Heart left ventricle (tissue), 16 donors: ENCODE measurements around the gene PAGR1. TPM values are rescaled to one million over a fixed set of nuclear protein-coding genes. Genes with fewer than 3 reads are reported as not detected.

Source experiments
- ATAC-seq, 4 donors: fragments of 200-7000 bp; cut with Tn5 transposase; one replicate each; pipeline ENCODE4 v1.9.1; 2020 to 2022; ENCODE audit warnings: moderate library complexity in 4 of 4, mild to moderate bottlenecking in 3 of 4, moderate number of reproducible peaks in 1 of 4
- DNase-seq, 5 donors: peaks; one replicate each; pipeline ENCODE4 v3.0.0-alpha.2; 2020
- H3K27ac ChIP-seq, 12 donors: fragments of 200-600 bp; sonication (generic) in 4 of 12; one replicate each; pipeline versions ENCODE4 v1.5.0 to v1.8.0; 2016 to 2022; ENCODE audit warnings: mild to moderate bottlenecking in 2 of 12
- H3K27me3 ChIP-seq, 9 donors: fragments of 200-600 bp; sonication (generic) in 2 of 9; one replicate each; pipeline versions ENCODE4 v1.5.1 to v1.8.0; 2016 to 2022; ENCODE audit warnings: mild to moderate bottlenecking in 3 of 9
- H3K36me3 ChIP-seq, 9 donors: fragments of 200-600 bp; sonication (generic) in 2 of 9; one replicate each; pipeline versions ENCODE4 v1.5.0 to v1.8.0; 2018 to 2022; ENCODE audit warnings: mild to moderate bottlenecking in 2 of 9
- H3K4me1 ChIP-seq, 12 donors: fragments of 200-600 bp; sonication (generic) in 4 of 12; one replicate each; pipeline versions ENCODE4 v1.5.0 to v1.8.0; 2016 to 2022; ENCODE audit warnings: mild to moderate bottlenecking in 3 of 12
- H3K4me3 ChIP-seq, 12 donors: fragments of 200-600 bp; sonication (generic) in 4 of 12; one replicate each; pipeline versions ENCODE4 v1.5.0 to v1.8.0; 2017 to 2022; ENCODE audit warnings: mild to moderate bottlenecking in 9 of 12, moderate library complexity in 4 of 12
- H3K9me3 ChIP-seq, 12 donors: fragments of 200-600 bp; sonication (generic) in 4 of 12; one replicate each; pipeline versions ENCODE4 v1.5.0 to v1.8.0; 2016 to 2022; ENCODE audit warnings: mild to moderate bottlenecking in 1 of 12
- POLR2A ChIP-seq, 2 donors: fragments of 450-650 bp; IDR thresholded peaks; one replicate each; pipeline ENCODE4 v1.6.1; 2017; ENCODE audit warnings: antibody characterized with exemption in 2 of 2, mild to moderate bottlenecking in 2 of 2, moderate library complexity in 2 of 2
- WGBS, 4 donors: extraction: QIAGEN DNeasy Blood & Tissue Kit in 2 of 4; methylation state at CpG; one replicate each; pipeline versions ENCODE4 v1.1.5 to v1.1.7; 2013 to 2018; 5-methylcytosine and 5-hydroxymethylcytosine counted together
- intact Hi-C, 10 donors: fragments of 100-400 bp; cut with DNase I; formaldehyde crosslinking; loops; one replicate each; pipeline versions ENCODE4 v1.11.1 to v1.14.2; 2022
- polyA plus RNA-seq, 2 donors: library from polyadenylated mRNA; stranded (reverse); fragments of 200-250 nt; gene quantifications; one replicate each; pipeline ENCODE4 v1.2.3, GENCODE V29; 2013
- total RNA-seq, 9 donors: library from RNA; depleted of rRNA in 2 of 9; stranded (reverse); fragments of >200 nt in 2 of 9; fragmentation: NEBNext Ultra II Directional in 3 of 9; extraction: Animal tissue kit (Norgen Biotek cat#: 25700) in 3 of 9; gene quantifications; one replicate each; pipeline versions ENCODE4 v1.1.0 to v1.2.4, GENCODE V29; 2016 to 2023
- TF ChIP-seq, protein P1 (sequence below), 12 donors: fragments of 200-600 bp; sonication (generic) in 4 of 12; IDR thresholded peaks; one replicate each; pipeline versions ENCODE4 v1.5.0 to v1.8.0; 2018 to 2022; ENCODE audit warnings: antibody characterized with exemption in 12 of 12, mild to moderate bottlenecking in 5 of 12
- donor health status: ischemic (EF 13 %, LVEDD 7.1; RV severe dilation, severe dysfunction).
- donor health status: healthy with polysubstance abuse.
- donor health status: DM: no; HTN: yes; CAD: no.
- donor health status: DM: no; HTN: no; CAD: no.
- donor health status: ischemic (EF 25% LVEDD 6.9; RV normal size, moderate dysfunction).
- donor health status: ischemic (EF 25% LVEDD 5.7; RV mildly dilated, moderate dysfunction).
- donor health status: healthy.
- donor health status: DM: yes; HTN: yes; CAD: no.
- donor health status: ischemic (EF 35%, LVEDD 5.7; RV mildly dilated, moderate dysfunction).
- donor health status: nonischemic (EF 11% LVEDD 7.7; RV severe dilation, severe dysfunction).
- donor health status: DM: yes; HTN: yes; CAD: no.
- donor health status: PGD.
- donor health status: ischemic (EF 29% LVEDD 5.4; RV normal size, mild dysfunction).
- donor health status: nonischemic (EF 23%, LVEDD 6.1; RV moderate dilation, normal function).

Gene PAGR1
- total and polyA plus RNA-seq, 11 donors: 10.8 to 32.9 (median 12.7) TPM

DNA sequence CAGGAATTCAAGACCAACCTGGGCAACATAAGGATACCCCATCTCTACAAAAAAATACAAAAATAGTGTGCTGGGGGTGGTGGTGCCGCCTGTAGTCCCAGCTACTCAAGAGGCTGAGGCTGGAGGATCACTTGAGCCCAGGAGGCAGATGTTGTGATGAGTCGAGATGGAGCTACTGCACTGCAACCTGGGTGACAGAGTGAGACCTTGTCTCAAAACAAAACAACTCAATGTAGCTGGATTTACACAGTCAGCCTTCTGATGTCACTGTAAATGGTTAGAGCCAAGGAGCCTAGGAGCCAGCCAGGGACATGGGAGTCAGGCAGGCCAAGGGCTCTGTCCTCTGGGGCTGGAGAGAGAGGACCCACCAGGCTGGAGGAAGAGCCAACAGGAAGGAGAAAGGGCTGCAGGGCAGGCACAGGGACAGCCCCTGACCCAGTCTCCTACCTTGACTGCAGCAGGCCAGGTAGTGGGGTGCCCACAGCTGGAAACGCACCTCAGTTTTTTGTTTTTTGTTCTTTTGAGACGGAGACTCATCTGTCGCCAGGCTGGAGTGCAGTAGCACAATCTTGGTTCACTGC lies 38.7 kb downstream of the PAGR1 start:
- H3K27ac ChIP-seq: no peak overlapping the region
- peaks cover 0 to 7% (median 0%) of the 10 kb centered on the region in 12 donors for H3K4me1 ChIP-seq
- H3K27me3 ChIP-seq: no peaks in the 10 kb centered on the region
- DNase-seq (no peak), ATAC-seq (no peak)
- H3K36me3 ChIP-seq: peaks cover 0 to 19% (median 16%) of the 10 kb centered on the region in 9 donors
- no peaks in the 10 kb centered on the region for H3K9me3 ChIP-seq
- intact Hi-C loops: loop anchor here in 1 of 10 donors (10.0 kb wide), 1 partner anchor 60 kb away; no protein-coding TSS in a partner anchor
- 92 to 95% (median 93%) methylated on average over 5 of the region's 5 CpGs for WGBS, 4 donors
- no peak for TF ChIP-seq POLR2A (IDR thresholded peaks at IDR 0.05)
- TF ChIP-seq, protein P1, sequence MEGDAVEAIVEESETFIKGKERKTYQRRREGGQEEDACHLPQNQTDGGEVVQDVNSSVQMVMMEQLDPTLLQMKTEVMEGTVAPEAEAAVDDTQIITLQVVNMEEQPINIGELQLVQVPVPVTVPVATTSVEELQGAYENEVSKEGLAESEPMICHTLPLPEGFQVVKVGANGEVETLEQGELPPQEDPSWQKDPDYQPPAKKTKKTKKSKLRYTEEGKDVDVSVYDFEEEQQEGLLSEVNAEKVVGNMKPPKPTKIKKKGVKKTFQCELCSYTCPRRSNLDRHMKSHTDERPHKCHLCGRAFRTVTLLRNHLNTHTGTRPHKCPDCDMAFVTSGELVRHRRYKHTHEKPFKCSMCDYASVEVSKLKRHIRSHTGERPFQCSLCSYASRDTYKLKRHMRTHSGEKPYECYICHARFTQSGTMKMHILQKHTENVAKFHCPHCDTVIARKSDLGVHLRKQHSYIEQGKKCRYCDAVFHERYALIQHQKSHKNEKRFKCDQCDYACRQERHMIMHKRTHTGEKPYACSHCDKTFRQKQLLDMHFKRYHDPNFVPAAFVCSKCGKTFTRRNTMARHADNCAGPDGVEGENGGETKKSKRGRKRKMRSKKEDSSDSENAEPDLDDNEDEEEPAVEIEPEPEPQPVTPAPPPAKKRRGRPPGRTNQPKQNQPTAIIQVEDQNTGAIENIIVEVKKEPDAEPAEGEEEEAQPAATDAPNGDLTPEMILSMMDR (IDR thresholded peaks at IDR 0.05): no peak
- H3K4me3 ChIP-seq: no peak overlapping the region

DNA sequence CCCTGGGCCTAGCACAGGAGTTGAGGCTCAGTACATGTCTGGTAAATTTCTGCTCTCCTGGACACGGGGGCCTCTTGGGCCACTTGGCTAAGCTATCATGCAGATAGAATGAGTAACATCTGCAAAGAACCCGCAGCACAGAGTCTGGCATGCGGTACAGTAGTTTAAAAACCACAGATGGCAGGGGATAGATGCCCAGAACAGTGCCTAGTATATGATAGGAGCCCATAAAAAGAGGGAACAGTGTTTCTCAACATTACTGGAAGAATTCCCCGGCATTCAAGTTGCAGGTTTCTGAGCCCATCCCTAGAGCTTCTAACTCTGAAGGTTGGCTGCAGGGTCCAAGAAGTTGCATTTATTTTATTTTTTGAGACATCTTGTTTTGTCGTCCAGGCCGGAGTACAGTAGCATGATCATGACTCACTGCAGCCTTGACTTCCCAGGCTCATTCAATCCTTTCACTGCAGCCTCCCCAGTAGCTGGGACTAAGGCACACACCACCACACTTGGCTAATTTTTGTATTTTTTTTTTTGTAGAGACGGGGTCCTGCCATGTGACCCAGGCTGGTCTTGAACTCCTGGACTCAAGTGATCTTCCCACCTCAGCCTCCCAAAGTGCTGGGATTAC lies 41.3 kb downstream of the PAGR1 start:
- H3K4me3 ChIP-seq: no peak overlapping the region
- no peaks in the 10 kb centered on the region for H3K9me3 ChIP-seq
- TF ChIP-seq, protein P1 (IDR thresholded peaks at IDR 0.05): no peak
- no peak for TF ChIP-seq POLR2A (IDR thresholded peaks at IDR 0.05)
- ATAC-seq: no peak
- WGBS, 4 donors: 74 to 87% (median 80%) methylated on average over 6 to 7 of the region's 7 CpGs
- H3K27me3 ChIP-seq: no peaks in the 10 kb centered on the region
- peak overlapping the region in 1 of 12 donors; percentile 7 for H3K27ac ChIP-seq
- peaks cover 0 to 25% (median 15%) of the 10 kb centered on the region in 12 donors for H3K4me1 ChIP-seq
- H3K36me3 ChIP-seq: peaks cover 0 to 38% (median 29%) of the 10 kb centered on the region in 9 donors
- DNase-seq: no peak
- intact Hi-C loops: loop anchor here in 1 of 10 donors (10.0 kb wide), 1 partner anchor 58 kb away; no protein-coding TSS in a partner anchor

DNA sequence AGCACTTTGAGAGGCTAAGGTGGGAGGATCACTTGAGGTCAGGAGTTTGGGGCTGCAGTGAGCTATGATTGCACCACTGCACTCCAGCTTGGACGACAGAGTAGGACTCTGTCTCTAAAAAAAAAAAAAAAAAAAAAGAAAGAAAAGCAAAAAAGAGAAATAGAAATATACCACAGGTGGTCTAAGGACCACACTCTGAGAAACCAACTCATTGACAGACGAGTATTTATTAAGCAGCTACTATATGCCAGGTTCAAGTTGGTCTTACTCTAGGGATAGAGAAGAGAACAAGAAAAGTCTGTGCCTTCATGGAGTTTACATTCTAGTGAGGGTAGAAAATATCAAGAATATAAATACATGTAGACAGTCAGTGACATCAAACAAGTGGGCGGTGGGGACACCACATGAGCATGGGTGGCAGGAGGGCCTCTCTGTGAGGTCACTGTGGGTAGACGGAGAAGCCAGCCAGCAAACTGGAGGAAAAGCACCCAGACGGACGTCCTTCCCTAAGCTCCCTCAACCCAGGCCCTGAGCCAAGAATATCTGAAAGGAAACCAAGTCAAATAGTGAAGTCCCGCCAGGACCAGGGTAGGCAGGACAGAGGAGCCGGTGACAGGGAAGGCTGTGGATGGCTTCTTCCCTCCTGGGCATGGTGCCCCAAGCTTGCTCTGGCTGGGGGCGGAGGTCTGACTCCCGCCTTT lies 42.3 kb downstream of the PAGR1 start:
- H3K27me3 ChIP-seq: no peaks in the 10 kb centered on the region
- 68 to 82% (median 72%) methylated on average over 10 of the region's 10 CpGs for WGBS, 4 donors
- H3K4me1 ChIP-seq: peaks cover 0 to 26% (median 16%) of the 10 kb centered on the region in 12 donors
- H3K36me3 ChIP-seq: peaks cover 0 to 38% (median 29%) of the 10 kb centered on the region in 9 donors
- H3K9me3 ChIP-seq: no peaks in the 10 kb centered on the region
- intact Hi-C loops: loop anchor here in 1 of 10 donors (10.0 kb wide), 1 partner anchor 57 kb away; no protein-coding TSS in a partner anchor
- ATAC-seq (no peak), DNase-seq (no peak)
- no peak overlapping the region for H3K27ac ChIP-seq
- TF ChIP-seq, protein P1 (IDR thresholded peaks at IDR 0.05): no peak
- no peak for TF ChIP-seq POLR2A (IDR thresholded peaks at IDR 0.05)
- H3K4me3 ChIP-seq: no peak overlapping the region

DNA sequence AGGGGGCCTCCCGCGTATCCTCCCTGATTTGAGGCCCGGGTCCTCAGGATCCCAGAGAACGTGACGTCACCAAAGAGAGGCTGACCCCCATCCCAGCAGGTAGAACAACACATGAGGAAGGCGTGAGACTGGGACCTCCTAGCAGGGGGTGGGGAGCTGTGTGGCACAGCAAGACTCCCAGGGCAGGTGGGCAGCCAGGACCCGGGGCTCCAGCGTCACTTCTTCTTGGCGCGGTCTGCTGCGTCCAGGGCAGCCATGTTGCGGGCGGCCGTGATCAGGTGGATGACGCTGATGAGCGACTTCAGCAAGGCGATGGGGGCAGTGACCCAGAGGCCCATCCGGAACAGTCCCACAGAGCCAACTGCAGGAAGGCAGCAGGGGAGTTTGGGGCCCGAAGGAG lies 43.0 kb downstream of the PAGR1 start:
- TF ChIP-seq POLR2A (IDR thresholded peaks at IDR 0.05): no peak
- TF ChIP-seq, protein P1 (IDR thresholded peaks at IDR 0.05): no peak
- no peak for DNase-seq
- no peak overlapping the region for H3K4me3 ChIP-seq
- no peak overlapping the region for H3K27ac ChIP-seq
- H3K36me3 ChIP-seq: peaks cover 0 to 38% (median 29%) of the 10 kb centered on the region in 9 donors
- H3K4me1 ChIP-seq: peaks cover 0 to 32% (median 16%) of the 10 kb centered on the region in 12 donors
- intact Hi-C loops: loop anchor here in 1 of 10 donors (10.0 kb wide), 1 partner anchor 56 kb away; no protein-coding TSS in a partner anchor
- no peaks in the 10 kb centered on the region for H3K9me3 ChIP-seq
- WGBS, 4 donors: 92 to 97% (median 95%) methylated on average over 15 to 19 of the region's 19 CpGs
- H3K27me3 ChIP-seq: no peaks in the 10 kb centered on the region
- ATAC-seq: no peak
